ENCODE results near the gene SERPINC1. TPM values are rescaled to one million over a fixed set of nuclear protein-coding genes. Genes with fewer than 3 reads are reported as not detected.

Gene SERPINC1
- total and polyA plus RNA-seq, 2 of the 13 experiments (the other 11 are each of a cell fraction or from before 2014, with no cell fraction given), result 142 to 205 TPM

DNA sequence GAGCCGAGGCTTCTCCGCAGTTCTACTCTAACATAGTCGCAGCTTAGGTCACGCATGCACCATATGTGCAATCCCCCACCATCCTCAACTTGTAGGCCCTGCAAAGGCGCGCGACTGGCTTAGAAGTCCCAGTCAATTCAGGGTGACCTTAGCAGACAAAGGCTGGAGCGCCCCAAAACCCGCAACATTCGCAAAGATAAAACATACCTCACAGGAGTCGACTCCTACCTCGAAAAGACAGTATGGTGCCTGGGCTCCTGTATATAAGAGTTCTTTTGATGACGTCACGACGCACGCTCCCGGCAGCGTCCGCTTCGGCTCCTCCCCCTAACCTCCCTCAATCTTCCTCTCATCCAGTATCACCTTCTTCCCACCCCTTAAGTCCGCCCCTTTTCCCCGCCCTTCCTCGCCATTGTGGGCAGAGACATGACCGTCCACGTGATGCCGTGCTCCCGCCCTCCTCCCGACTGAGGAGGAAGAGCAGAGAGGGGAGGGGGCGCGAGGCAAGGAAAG lies 49.3 kb downstream of the SERPINC1 start, which contains the start of gene GAS5 (continued):
- TF ChIP-seq RFXANK (CRISPR knock-in tag; IDR thresholded peaks at IDR 0.05) (no peak), KDM2A (CRISPR knock-in tag; IDR thresholded peaks at IDR 0.05; ENCODE audit: borderline replicate concordance, low read depth) (no peak), ZNF33A (CRISPR knock-in tag; IDR thresholded peaks at IDR 0.05; ENCODE audit: borderline replicate concordance) (no peak), CENPT (CRISPR knock-in tag; IDR thresholded peaks at IDR 0.05; ENCODE audit: low read depth) (0 out of 2 replicates have a peak, but pooled peaks have one; percentile 2), SRSF4 (IDR thresholded peaks at IDR 0.05; ENCODE audit: low read depth, low read length, poor library complexity, severe bottlenecking) (no peak), PHF21A (CRISPR knock-in tag; IDR thresholded peaks at IDR 0.05) (no peak), ZZZ3 (CRISPR knock-in tag; IDR thresholded peaks at IDR 0.05; ENCODE audit: borderline replicate concordance) (peak; percentile 78; the same call in 1 of the 2 replicates), ZNF614 (CRISPR knock-in tag; IDR thresholded peaks at IDR 0.05; ENCODE audit: borderline replicate concordance) (no peak), ZFP36L2 (CRISPR knock-in tag; IDR thresholded peaks at IDR 0.05) (no peak), ZNF441 (CRISPR knock-in tag; IDR thresholded peaks at IDR 0.05; ENCODE audit: borderline replicate concordance) (no peak), ELF3 (CRISPR knock-in tag; IDR thresholded peaks at IDR 0.05) (peak; percentile 40; the same call in 1 of the 2 replicates), ZNF253 (CRISPR knock-in tag; IDR thresholded peaks at IDR 0.05; ENCODE audit: borderline replicate concordance) (no peak), ZNF256 (CRISPR knock-in tag; conservative IDR thresholded peaks at IDR 0.05) (no peak; the same call in 1 of the 2 replicates)
- TF ChIP-seq, protein P1, sequence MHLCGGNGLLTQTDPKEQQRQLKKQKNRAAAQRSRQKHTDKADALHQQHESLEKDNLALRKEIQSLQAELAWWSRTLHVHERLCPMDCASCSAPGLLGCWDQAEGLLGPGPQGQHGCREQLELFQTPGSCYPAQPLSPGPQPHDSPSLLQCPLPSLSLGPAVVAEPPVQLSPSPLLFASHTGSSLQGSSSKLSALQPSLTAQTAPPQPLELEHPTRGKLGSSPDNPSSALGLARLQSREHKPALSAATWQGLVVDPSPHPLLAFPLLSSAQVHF (CRISPR knock-in tag; IDR thresholded peaks at IDR 0.05), result no peak
- TF ChIP-seq, protein P2, sequence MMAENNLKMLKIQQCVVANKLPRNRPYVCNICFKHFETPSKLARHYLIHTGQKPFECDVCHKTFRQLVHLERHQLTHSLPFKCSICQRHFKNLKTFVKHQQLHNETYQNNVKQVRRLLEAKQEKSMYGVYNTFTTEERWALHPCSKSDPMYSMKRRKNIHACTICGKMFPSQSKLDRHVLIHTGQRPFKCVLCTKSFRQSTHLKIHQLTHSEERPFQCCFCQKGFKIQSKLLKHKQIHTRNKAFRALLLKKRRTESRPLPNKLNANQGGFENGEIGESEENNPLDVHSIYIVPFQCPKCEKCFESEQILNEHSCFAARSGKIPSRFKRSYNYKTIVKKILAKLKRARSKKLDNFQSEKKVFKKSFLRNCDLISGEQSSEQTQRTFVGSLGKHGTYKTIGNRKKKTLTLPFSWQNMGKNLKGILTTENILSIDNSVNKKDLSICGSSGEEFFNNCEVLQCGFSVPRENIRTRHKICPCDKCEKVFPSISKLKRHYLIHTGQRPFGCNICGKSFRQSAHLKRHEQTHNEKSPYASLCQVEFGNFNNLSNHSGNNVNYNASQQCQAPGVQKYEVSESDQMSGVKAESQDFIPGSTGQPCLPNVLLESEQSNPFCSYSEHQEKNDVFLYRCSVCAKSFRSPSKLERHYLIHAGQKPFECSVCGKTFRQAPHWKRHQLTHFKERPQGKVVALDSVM (CRISPR knock-in tag; IDR thresholded peaks at IDR 0.05), result no peak
- TF ChIP-seq, protein P3, sequence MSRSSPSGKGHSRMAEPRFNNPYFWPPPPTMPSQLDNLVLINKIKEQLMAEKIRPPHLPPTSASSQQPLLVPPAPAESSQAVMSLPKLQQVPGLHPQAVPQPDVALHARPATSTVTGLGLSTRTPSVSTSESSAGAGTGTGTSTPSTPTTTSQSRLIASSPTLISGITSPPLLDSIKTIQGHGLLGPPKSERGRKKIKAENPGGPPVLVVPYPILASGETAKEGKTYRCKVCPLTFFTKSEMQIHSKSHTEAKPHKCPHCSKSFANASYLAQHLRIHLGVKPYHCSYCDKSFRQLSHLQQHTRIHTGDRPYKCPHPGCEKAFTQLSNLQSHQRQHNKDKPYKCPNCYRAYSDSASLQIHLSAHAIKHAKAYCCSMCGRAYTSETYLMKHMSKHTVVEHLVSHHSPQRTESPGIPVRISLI (CRISPR knock-in tag; IDR thresholded peaks at IDR 0.05; ENCODE audit: borderline replicate concordance), result no peak
- TF ChIP-seq, protein P4, sequence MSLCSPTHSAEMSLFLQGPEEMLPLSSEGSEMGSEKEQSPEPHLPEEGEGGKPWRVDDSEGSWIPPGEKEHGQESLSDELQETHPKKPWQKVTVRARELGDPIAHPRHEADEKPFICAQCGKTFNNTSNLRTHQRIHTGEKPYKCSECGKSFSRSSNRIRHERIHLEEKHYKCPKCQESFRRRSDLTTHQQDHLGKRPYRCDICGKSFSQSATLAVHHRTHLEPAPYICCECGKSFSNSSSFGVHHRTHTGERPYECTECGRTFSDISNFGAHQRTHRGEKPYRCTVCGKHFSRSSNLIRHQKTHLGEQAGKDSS (CRISPR knock-in tag; IDR thresholded peaks at IDR 0.05; ENCODE audit: borderline replicate concordance, low read depth), result no peak; the same call in 1 of the 2 replicates
- TF ChIP-seq, protein P5, sequence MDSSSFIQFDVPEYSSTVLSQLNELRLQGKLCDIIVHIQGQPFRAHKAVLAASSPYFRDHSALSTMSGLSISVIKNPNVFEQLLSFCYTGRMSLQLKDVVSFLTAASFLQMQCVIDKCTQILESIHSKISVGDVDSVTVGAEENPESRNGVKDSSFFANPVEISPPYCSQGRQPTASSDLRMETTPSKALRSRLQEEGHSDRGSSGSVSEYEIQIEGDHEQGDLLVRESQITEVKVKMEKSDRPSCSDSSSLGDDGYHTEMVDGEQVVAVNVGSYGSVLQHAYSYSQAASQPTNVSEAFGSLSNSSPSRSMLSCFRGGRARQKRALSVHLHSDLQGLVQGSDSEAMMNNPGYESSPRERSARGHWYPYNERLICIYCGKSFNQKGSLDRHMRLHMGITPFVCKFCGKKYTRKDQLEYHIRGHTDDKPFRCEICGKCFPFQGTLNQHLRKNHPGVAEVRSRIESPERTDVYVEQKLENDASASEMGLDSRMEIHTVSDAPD (CRISPR knock-in tag; IDR thresholded peaks at IDR 0.05), result no peak
- TF ChIP-seq, protein P6, sequence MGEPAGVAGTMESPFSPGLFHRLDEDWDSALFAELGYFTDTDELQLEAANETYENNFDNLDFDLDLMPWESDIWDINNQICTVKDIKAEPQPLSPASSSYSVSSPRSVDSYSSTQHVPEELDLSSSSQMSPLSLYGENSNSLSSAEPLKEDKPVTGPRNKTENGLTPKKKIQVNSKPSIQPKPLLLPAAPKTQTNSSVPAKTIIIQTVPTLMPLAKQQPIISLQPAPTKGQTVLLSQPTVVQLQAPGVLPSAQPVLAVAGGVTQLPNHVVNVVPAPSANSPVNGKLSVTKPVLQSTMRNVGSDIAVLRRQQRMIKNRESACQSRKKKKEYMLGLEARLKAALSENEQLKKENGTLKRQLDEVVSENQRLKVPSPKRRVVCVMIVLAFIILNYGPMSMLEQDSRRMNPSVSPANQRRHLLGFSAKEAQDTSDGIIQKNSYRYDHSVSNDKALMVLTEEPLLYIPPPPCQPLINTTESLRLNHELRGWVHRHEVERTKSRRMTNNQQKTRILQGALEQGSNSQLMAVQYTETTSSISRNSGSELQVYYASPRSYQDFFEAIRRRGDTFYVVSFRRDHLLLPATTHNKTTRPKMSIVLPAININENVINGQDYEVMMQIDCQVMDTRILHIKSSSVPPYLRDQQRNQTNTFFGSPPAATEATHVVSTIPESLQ (CRISPR knock-in tag; conservative IDR thresholded peaks at IDR 0.05), result peak; percentile 93; the same call in 1 of the 2 replicates
- TF ChIP-seq, protein P7, sequence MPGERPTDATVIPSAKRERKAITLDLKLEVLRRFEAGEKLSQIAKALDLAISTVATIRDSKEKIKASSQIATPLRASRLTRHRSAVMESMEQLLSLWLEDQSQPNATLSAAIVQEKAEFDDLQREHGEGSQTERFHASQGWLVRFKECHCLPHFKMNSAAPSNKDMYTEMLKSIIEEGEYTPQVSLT (CRISPR knock-in tag; IDR thresholded peaks at IDR 0.05; ENCODE audit: borderline replicate concordance, low read depth), result no peak

Data from HepG2 (cell line).